ENCODE data around the gene TMC1. TPM values are rescaled to one million over a fixed set of nuclear protein-coding genes. Genes with fewer than 3 reads are reported as not detected.

Gene TMC1
- total and polyA plus RNA-seq, 10 of the 15 experiments (the other 5 are each of a cell fraction or from before 2014, with no cell fraction given) = 0.06 to 0.94 (median 0.40) TPM; not detected in 1

DNA sequence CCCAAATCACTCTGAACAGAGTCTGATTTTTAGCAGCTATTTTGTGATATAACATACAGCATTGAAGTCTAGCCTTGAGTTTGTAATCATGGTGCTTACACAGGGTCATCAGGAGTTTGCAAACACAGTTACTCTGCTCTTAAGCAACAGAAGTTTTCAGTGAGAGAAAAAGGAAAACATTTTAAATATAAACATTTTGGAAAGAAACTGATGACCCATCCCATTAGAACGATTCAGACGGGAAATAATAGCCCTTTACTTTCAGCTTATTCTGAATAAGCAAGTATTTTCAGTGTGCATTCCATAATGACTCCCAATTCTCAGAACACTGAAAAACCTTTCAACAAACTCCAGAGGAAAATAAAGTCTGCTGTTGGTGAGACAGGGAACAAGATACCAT is 46.7 kb upstream of the TMC1 start:
- ChIA-PET POLR2A (interaction anchor here (0.6 to 1.4 kb wide), 4 partner anchors 12 to 110 kb away, joined by 3 to 7 read pairs (median 4); partner anchors contain the start of gene ZFAND5), RAD21 (ENCODE audit: unreplicated experiment) (interaction anchor here (0.6 to 2.2 kb wide), 9 partner anchors 10 to 118 kb away, joined by 3 to 10 read pairs (median 4); no protein-coding TSS in a partner anchor), CTCF (interaction anchor here (1.3 to 3.6 kb wide), 4 partner anchors 14 to 194 kb away, joined by 5 to 17 read pairs (median 8); no protein-coding TSS in a partner anchor), SMC1A (ENCODE audit: uncharacterized antibody, unreplicated experiment) (interaction anchor here (0.6 to 5.2 kb wide), 13 partner anchors 10 to 109 kb away, joined by 3 to 31 read pairs (median 4); no protein-coding TSS in a partner anchor)
- no peak for TF ChIP-seq MTA3 (IDR thresholded peaks at IDR 0.05; ENCODE audit: borderline replicate concordance, low read length)
- TF ChIP-seq NFYA (IDR thresholded peaks at IDR 0.05; ENCODE audit: borderline replicate concordance, low read depth, low read length) = no peak
- no peak for TF ChIP-seq SP1 (IDR thresholded peaks at IDR 0.05; ENCODE audit: low read depth, low read length)
- TF ChIP-seq ZNF217 (IDR thresholded peaks at IDR 0.05) = no peak
- no peak for TF ChIP-seq SUZ12 (IDR thresholded peaks at IDR 0.05; ENCODE audit: unreplicated experiment)
- TF ChIP-seq, protein P1, sequence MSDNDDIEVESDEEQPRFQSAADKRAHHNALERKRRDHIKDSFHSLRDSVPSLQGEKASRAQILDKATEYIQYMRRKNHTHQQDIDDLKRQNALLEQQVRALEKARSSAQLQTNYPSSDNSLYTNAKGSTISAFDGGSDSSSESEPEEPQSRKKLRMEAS (IDR thresholded peaks at IDR 0.05; ENCODE audit: low read depth, low read length) = no peak
- TF ChIP-seq E2F4 (IDR thresholded peaks at IDR 0.05; ENCODE audit: low read depth, low read length) = no peak
- no peak for TF ChIP-seq ZNF207 (IDR thresholded peaks at IDR 0.05; ENCODE audit: borderline replicate concordance)
- TF ChIP-seq CREM (IDR thresholded peaks at IDR 0.05; ENCODE audit: low read depth) = no peak
- TF ChIP-seq NBN (IDR thresholded peaks at IDR 0.05) = no peak
- TF ChIP-seq SRF (IDR thresholded peaks at IDR 0.05; ENCODE audit: low read depth in 2 of 2, low read length in 2 of 2) = no peak
- TF ChIP-seq MTA2 (IDR thresholded peaks at IDR 0.05; ENCODE audit: low read depth) = no peak
- TF ChIP-seq BHLHE40 (IDR thresholded peaks at IDR 0.05; ENCODE audit: borderline replicate concordance in 1 of 2, low read depth in 2 of 2, low read length in 1 of 2) = no peak
- TF ChIP-seq SREBF1 (IDR thresholded peaks at IDR 0.05; ENCODE audit: low read length) = no peak
- TF ChIP-seq YBX1 (IDR thresholded peaks at IDR 0.05) = no peak
- no peak for TF ChIP-seq CBX5 (IDR thresholded peaks at IDR 0.05; ENCODE audit: low read depth)
- no peak for TF ChIP-seq ESRRA (IDR thresholded peaks at IDR 0.05; ENCODE audit: low read length)
- TF ChIP-seq NRF1 (conservative IDR thresholded peaks at IDR 0.05; ENCODE audit: low read depth, low read length) = no peak
- no peak for TF ChIP-seq GABPA (IDR thresholded peaks at IDR 0.05; ENCODE audit: low read depth)
- no peak for TF ChIP-seq ZBTB4 (CRISPR knock-in tag; IDR thresholded peaks at IDR 0.05)
- H3K4me3 ChIP-seq = no peak overlapping the region
- no peaks in the 10 kb centered on the region for H3K27me3 ChIP-seq (replicated peaks in 1 of 2; ENCODE audit: control insufficient read depth in 2 of 2, insufficient read depth in 2 of 2, low read length in 1 of 2)
- no peaks in the 10 kb centered on the region for H4K20me1 ChIP-seq (ENCODE audit: control insufficient read depth, insufficient read depth)
- peaks cover 4% of the 10 kb centered on the region for H3K4me1 ChIP-seq (ENCODE audit: control insufficient read depth, insufficient read depth, low read length)
- peak overlapping the region; percentile 30 for H2AFZ ChIP-seq (ENCODE audit: control insufficient read depth, low read depth, low read length)
- no peak overlapping the region for H3K9ac ChIP-seq (ENCODE audit: control insufficient read depth, insufficient read depth, low read length)
- H3K9me3 ChIP-seq (replicated peaks; ENCODE audit: control insufficient read depth, insufficient read depth, low read length) = peaks cover 2% of the 10 kb centered on the region; the same call in 2 of the 3 replicates
- intact Hi-C loops (cut with micrococcal nuclease; ENCODE audit: unreplicated experiment) = loop anchor here (5.0 kb wide), 1 partner anchor 53 kb away; no protein-coding TSS in a partner anchor
- in situ Hi-C loops (cut with MboI) = no loop called here
- ATAC-seq (no peak), DNase-seq (ENCODE audit: low read depth, low spot score) (no peak), FAIRE-seq (no peak)
- H3K27ac ChIP-seq (ENCODE audit: control insufficient read depth, insufficient read depth) = peak overlapping the region; percentile 73; the same call in 1 of the 2 replicates
- H3K4me2 ChIP-seq (ENCODE audit: control insufficient read depth, insufficient read depth) = no peak overlapping the region; the same call in 1 of the 2 replicates
- WGBS (ENCODE audit: insufficient coverage, insufficient replicate concordance, low lambda C conversion rate, missing lambda C conversion rate) = 96% methylated on average over 2 of the region's 2 CpGs
- no TSS peak for BruUV-seq (replicated peaks)
- no peaks in the 10 kb centered on the region for H3K36me3 ChIP-seq (ENCODE audit: control insufficient read depth in 2 of 2, insufficient read depth in 2 of 2, low read length in 1 of 2)
- H3K79me2 ChIP-seq (ENCODE audit: control insufficient read depth, insufficient read depth, low read length) = no peaks in the 10 kb centered on the region

Data from GM12878 (cell line).